Neural crest cell (in vitro differentiated cells): ENCODE data around the gene OSBPL2. TPM values are rescaled to one million over a fixed set of nuclear protein-coding genes. Genes with fewer than 3 reads are reported as not detected.

Source experiments
- DNase-seq: peaks from one replicate; pipeline ENCODE4 v3.0.0; 2021; ENCODE audit warnings: low read depth, mixed read lengths, low spot score
- H3K27ac Mint-ChIP-seq: one replicate; pipeline ENCODE4 v1.8.0; 2021; ENCODE audit warnings: mild to moderate bottlenecking, mixed read lengths; ENCODE audit not compliant: unreplicated experiment
- H3K27me3 Mint-ChIP-seq: 2 replicates; pipeline ENCODE4 v1.8.0; 2021; ENCODE audit warnings: low read depth, mild to moderate bottlenecking, mixed read lengths
- H3K36me3 Mint-ChIP-seq: 2 replicates; pipeline ENCODE4 v1.8.0; 2021; ENCODE audit warnings: low read depth, mild to moderate bottlenecking, mixed read lengths
- H3K4me1 Mint-ChIP-seq: 2 replicates; pipeline ENCODE4 v1.8.0; 2021; ENCODE audit warnings: mixed read lengths
- H3K4me3 Mint-ChIP-seq: one replicate; pipeline ENCODE4 v1.8.0; 2021; ENCODE audit warnings: mild to moderate bottlenecking, mixed read lengths
- H3K9me3 Mint-ChIP-seq: 2 replicates; pipeline ENCODE4 v1.8.0; 2021; ENCODE audit warnings: mixed read lengths
- CTCF ChIP-seq: fragments of 200-600 bp; sonication (generic); conservative IDR thresholded peaks from 2 replicates; pipeline ENCODE4 v1.5.0; 2021; ENCODE audit warnings: antibody characterized with exemption, mild to moderate bottlenecking
- long read RNA-seq: library from polyadenylated mRNA; unstranded; transcript quantifications from one replicate; pipeline ENCODE4 v2.0.0, GENCODE V29; 2020
- total RNA-seq: library from RNA; stranded (reverse); gene quantifications from 2 replicates; pipeline ENCODE4 v1.2.1, GENCODE V29; 2021

The OSBPL2 gene
- 33.1 and 35.6 TPM in 2 replicates for total RNA-seq
- long read RNA-seq, full-length matches to known transcripts, result 17 of 29 reads
- long read RNA-seq, partial matches to known transcripts, result 4 of 29 reads
- long read RNA-seq, other reads (novel, unspliced or antisense), result 8 of 29 reads

- Mint-ChIP-seq H3K4me1 (peaks cover 56% of the 10 kb centered on the region), H3K27me3 (no peaks in the 10 kb centered on the region), H3K27ac (peak within 1 kb of the TSS; percentile 50), H3K4me3 (peak within 1 kb of the TSS; percentile 91), H3K36me3 (no peaks in the 10 kb centered on the region), H3K9me3 (no peaks in the 10 kb centered on the region)
- DNase-seq, result peak; percentile 100
- no peak for TF ChIP-seq CTCF
Observed at GRCh38 chr20:62237801-62238568, at the start of gene OSBPL2. Gene OSBPL2, plus strand, starts transcription at chr20:62238521. Its CDS starts 17,664 bp downstream, at chr20:62256185.

DNA sequence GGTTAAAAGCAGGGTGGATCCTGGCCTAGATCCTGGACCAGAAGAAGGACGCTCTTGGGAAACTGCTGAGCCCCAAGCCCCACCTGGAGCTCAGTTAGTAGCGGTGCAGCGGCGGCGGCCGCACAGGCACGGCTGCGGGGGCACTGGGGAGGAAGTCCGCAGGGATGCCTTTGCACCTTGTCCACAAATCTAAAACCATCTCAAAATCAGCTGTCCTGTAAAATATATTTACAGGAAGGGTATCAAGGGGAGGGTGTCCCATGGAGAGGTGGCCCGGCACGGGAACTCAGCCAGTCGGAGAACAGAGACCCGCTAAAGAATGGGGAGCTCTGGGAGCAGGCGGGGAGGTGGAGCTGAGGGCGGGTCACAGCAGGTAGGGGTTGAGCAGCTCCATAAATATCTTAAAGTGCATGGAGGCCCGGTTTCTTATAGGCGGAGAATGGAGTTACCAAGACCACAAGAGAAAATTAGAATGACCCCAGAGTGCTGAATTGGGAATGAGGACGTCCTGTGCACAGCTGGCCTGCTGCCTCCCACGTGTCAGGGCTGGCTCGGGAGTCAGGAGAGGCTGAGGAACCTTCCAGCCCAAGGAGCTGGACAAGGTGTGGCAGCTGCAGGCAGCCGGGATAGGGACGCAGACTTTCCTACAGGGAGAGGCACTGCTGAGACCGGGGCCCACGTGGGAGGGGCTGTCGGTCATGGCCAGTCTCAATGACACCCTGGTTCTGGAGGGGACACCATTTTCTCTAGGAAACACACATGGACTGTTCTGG is 47.5 kb upstream of the OSBPL2 start:
- peaks cover 5% of the 10 kb centered on the region for H3K4me1 Mint-ChIP-seq
- no peak overlapping the region for H3K4me3 Mint-ChIP-seq
- DNase-seq, result no peak
- H3K36me3 Mint-ChIP-seq, result no peaks in the 10 kb centered on the region
- no peaks in the 10 kb centered on the region for H3K9me3 Mint-ChIP-seq
- TF ChIP-seq CTCF, result no peak
- no peak overlapping the region for H3K27ac Mint-ChIP-seq
- no peaks in the 10 kb centered on the region for H3K27me3 Mint-ChIP-seq

DNA sequence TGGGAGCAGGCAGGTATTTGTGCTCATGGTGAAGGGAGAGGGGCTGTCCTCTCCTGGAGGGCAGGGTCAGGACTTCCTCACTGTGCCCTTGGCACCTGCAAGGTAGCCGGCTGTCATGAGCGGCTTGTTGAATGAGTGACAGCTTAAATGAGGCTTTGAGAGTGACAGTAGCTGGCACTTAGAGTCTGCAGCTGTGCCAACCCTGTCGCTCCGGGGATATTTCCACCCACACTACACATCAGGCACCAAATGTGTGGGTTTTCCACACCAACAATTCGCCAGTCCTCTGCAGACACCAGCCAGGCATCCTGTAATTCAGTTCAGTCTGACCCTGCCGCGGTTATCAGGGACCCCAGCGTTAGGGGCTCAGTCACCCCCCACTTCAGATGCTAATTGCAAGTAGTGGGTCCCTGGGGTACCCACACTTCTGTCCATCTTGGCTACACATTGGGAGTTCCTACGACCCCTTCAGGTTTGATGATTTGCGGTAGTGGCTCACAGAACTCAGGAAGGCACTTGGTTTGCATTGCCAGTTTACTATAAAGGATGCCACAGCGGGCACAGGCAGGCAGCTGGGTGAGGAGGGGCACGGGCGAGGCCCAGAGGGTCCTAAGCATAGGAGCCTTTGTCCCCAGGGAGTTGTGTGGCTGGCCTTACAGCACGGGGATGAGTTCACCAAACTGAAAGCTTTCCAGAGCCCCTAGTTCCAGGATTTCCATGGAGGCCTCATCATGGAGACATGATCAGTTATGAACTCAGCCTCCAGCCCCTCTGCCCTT is 46.4 kb upstream of the OSBPL2 start:
- Mint-ChIP-seq H3K36me3 (no peaks in the 10 kb centered on the region), H3K27me3 (no peaks in the 10 kb centered on the region), H3K27ac (no peak overlapping the region), H3K4me3 (no peak overlapping the region), H3K9me3 (no peaks in the 10 kb centered on the region), H3K4me1 (peaks cover 1% of the 10 kb centered on the region)
- DNase-seq, result no peak
- TF ChIP-seq CTCF, result no peak

GRCh38 chr20:62192635-62193034 is 45.7 kb upstream of the OSBPL2 start:
- TF ChIP-seq CTCF, result no peak
- H3K4me3 Mint-ChIP-seq, result no peak overlapping the region
- no peaks in the 10 kb centered on the region for H3K4me1 Mint-ChIP-seq
- no peaks in the 10 kb centered on the region for H3K36me3 Mint-ChIP-seq
- no peak for DNase-seq
- no peaks in the 10 kb centered on the region for H3K9me3 Mint-ChIP-seq
- H3K27ac Mint-ChIP-seq, result peak overlapping the region; percentile 13
- no peaks in the 10 kb centered on the region for H3K27me3 Mint-ChIP-seq
